GM21529 (cell line): Measurements from ENCODE around the gene GPR143.

Source experiments
- ATAC-seq: cut with Tn5 transposase; IDR thresholded peaks from one replicate; pipeline ENCODE4 v1.9.1; 2021; ENCODE audit not compliant: unreplicated experiment

GPR143 gene

DNA sequence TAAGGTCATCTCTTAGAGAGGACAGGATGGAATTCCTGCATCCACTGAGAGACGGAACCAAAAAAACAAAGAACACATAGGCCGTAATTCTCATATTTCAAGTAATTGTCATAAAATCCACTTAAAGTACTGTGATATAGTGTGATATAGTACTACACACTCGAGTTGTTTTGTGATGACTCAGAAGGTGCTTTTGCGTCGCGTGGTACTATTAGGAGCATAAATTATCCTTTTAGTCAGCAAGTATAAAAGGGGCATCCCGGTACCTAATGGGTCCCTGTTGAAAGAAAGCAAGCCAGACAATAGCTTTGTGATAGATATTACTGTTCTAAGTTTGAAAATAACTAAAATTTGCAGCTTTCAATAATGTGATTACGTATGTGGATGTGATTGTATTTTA is 55.3 kb downstream of the GPR143 start:
- ATAC-seq: no peak

DNA sequence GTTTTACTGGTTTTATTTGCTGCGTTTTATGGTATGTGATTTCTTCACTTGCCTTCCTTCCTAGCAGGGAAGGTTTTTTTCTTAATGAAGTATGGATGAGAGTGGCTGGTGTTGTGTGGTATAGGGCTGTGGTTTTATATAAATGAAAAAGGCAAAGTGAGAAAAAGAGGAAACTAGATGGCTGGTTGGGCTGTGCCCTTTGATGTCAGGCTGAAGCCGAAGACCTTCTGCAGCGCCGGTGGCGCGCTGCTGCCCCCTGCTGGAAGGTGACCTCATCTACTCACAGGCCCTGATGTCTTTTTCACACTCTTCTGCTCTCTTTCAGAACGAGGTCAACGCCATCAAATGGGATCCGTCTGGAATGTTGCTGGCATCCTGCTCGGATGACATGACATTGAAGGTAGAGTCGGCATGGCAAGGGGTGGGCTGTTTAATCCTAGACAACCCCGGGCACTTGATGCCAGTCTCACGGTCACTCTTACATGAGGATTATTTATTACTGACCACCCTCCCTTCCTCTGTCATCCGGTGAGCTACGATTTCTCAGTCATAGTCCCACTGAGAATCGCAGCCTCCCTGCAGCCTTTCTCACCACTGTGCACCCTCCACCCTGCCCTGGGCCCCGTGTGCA is 56.6 kb downstream of the GPR143 start:
- ATAC-seq: peak; percentile 89

DNA sequence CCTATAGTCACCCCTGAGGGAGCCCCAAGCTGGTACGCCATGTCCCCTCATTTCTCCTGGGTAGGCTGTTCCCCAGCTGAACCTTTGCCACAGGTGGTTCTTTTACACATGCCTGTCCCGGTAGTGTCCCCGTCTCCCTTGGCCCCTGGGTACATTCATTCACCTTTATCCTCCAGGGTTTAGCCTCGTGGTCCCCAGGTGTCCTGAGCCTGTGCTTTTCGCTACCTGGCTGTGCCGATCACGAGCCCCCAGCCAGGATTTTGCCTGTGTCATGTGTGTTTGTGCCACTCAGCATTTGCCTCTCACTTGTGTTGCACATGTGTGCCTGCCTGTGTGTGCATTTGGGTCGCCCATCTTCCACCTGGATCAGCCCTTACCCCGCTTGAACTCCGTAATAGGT is 57.6 kb downstream of the GPR143 start:
- no peak for ATAC-seq

DNA sequence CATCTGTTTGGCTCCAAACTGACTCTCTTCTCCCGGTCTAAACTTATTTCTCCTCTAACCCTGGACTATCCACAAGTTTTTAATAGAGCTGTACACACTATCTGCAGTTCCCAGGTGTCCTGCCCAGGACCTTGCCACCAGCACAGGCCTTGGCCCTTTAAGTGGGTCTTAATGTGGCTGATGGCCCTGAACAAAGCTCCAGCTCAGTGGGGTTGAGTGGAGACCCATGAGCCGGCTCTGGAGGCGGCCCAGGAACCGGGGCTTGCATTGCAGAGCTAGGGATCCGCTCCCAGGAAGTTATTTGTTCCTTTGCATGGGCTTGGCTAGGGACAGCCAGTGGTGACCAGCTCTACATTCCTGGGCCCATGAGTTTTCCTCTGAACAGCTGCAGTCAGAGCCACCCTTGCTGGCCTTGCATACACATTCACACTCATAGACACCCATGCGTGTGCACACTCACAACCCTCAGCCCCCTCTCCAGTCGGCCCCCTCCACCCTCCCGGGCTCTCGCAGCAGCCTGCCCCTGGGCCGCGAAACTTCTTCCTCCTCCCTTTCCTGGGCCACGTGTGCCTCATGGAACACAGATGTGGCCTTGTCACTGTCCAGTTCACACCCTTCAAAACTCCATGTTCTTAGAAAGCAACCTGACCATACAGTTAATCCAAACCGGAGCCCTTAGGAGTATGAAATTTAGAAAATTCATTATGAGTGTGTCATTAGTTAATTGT is 58.2 kb downstream of the GPR143 start:
- ATAC-seq: no peak

DNA sequence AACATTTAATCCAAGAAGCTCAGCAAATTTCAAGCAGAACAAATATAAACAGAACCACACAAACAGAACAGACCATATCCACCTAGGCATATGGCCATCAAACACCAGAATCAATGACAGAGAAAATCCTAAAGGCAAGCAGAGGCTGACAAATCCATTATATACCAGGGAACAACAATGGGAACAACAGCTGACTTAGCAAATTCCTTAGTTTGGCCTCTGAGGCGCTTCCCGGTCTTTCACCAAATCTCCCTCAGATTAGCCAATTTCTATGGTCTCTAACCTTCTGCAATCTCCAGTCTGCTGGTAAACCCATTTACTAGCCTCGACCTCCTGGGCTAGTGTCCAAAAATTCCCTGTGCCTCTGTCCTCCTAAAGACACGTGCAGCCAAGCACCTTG is 59.2 kb downstream of the GPR143 start:
- ATAC-seq: no peak

DNA sequence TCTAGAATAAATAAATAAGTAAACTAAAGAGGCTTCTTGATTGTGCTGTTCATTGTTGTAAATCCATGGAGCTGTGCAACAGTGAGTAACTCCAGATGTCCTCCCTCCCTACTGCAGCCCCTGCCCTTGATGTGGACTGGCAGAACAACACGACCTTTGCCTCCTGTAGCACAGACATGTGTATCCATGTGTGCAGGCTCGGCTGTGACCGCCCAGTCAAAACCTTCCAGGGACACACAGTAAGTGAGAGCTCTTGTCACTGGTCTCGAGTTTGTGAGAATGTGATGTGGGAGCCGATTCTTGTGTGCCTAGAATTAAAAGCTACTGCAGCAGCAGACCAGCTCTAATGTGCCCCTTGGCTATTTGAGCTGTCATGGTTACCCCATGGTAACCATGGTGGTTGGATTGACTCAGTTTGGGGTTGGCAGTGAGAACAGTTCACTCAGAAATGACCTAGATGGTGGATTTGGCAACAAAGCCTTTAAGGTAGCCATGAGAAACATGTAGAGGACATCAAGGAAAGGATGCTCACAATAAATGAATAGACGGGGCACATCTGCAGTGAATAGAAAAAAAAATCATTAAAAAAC is 60.7 kb downstream of the GPR143 start:
- no peak for ATAC-seq

DNA sequence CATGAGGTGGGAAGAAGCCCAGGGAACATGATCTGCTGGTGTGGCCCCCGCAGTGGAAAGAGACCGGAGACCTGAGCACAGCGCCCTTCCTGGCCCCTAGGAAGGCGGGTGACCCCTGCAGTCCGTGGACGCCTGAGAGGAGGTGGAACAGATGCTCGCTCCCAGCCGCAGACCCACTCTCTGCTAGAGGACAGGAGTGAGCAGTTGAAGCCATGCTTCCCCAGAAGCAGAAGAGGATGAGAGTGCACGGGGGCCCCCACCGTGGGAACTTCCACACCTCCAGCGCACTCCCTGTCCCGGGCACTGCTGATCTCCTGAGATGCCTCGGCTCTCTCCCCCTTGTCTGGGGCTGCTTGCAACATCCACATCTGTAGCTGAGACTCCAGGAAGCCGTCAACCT is 62.2 kb downstream of the GPR143 start:
- no peak for ATAC-seq

DNA sequence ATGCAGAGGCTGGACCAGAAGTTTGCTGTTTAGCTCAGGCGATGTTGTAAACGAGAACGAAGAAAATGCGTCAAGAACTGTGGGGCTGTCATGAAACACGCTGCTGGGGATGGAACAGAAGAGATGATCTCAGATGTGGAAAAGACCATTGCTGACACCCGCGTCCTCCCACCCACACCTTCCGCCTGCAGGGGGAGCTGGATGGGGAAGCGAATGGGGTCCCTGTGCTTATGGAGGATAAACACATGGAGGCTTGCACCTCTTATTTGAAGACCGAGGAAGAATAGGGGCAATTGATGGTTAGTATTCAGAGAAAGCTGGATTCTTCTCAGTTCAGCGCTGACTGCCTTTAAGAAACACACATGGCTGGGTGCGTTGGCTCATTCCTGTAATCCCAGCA is 63.9 kb downstream of the GPR143 start:
- ATAC-seq: no peak

DNA sequence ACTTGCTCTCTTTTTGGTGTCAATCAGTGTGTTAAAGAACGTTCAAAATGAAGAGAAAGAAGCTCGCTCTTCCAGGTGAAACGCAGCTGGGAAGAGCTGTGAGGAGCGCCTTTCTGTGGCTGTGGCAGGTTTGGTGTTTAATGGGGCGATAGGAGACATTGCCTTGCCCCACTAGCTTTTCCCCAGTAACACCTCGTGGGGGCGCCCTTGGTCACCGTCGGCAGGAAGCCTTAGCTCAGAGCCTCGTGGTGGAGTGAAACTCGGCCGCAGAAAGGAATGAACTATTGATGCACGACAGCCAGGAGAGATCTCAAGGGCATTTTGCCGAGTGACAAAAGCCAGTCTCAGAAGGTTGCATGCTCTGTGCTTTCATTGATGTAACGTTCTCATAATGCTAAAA is 65.1 kb downstream of the GPR143 start:
- ATAC-seq: no peak

DNA sequence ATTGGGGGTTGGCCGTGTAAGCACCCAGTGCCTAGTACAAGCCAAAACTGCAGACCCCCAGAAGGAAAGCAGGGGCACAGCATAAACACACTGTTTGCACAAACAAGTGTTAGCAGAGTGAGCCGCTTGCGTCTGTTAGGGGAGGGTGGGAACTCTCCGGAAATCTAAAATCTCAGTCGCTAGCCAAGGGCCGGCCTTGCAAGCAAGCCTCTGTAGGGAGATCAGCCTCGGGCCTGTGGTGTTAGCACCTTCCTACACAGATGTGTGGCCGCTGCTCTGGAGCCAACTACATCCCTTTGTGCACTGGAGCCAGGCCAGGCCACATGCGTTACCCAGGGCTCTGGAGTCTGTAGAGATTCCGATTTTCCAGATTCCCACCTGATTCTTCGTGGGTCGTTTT is 67.1 kb downstream of the GPR143 start:
- ATAC-seq: no peak

DNA sequence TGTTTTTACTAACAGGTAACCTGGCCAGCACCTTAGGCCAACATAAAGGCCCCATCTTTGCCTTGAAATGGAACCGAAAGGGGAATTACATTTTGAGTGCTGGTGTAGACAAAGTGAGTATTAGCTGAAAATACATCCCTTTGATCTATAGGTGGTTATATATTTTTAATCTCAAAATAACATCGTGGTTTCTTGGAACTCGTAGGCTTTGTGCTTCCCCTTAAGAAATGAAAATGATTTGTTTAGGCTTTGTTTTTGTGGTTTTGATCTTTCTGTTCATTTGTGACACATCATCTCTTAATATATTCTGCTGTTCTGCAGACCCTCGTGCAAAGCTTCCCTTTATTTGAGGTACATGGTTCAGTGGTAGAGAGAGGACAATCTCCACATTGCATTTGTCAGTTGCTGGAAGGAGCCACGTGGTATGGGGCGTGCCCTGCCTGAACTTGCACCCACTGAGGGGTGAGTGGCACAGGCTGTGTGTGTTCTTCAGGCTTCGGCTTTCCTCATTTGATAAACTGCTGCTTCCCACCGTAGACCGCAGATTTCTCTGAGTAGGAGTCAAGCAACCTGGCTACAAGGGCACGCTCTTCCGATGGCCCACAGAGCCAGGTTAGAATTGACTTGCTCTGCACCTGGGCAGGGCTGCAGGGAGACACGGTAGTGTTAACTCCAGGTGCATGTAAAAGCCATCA is 72.2 kb downstream of the GPR143 start:
- no peak for ATAC-seq

DNA sequence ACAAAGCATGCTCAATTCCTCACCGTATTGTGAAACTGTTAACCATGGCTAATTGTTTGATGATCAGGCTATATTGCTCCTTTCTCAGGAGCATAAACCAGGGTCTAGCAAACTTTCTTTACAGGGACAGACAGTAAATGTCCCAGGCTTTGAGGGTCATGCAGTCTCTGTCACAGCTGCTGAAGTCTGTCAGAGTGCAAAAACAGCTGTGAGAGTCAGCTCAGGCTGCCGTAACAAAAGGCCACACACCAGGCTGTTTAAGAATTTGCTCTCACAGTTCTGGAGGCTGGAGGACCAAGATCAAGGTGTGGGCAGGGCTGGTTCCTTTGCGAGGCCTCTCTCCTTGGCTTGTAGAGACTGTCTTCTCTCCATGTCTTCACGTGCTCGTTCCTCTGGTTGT is 75.6 kb downstream of the GPR143 start:
- ATAC-seq: no peak

DNA sequence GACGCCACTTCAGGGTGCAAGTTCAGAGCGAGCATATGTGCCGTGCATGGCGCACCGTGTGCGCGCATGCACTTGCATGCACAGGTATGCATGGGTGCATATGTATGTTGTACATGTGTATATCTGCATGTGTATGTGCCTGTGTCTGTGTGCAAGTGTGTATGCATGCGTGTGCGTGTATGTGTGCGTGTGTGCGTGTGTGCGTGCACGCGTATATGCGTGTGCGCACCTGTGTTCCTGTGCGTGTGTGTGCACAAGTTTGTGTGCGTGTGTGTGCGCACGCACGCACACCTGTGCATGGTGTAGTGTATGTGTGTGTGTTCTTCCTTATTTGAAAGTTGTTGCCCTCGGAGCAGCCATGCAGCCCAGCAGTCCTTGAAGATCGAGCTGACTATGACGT is 76.8 kb downstream of the GPR143 start:
- no peak for ATAC-seq

DNA sequence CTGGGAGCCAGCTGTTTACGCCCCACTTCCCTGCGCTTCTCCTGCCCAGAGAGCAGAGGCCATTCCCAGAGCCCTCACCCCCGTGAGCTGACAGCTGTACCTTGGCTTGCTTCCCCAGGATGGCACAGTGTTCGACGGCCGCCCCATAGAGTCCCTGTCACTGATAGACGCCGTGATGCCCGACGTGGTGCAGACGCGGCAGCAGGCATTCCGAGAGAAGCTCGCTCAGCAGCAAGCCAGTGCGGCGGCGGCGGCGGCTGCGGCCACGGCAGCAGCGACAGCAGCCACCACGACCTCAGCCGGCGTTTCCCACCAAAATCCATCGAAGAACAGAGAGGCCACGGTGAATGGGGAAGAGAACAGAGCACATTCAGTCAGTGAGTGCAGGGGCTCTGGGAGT is 77.7 kb downstream of the GPR143 start:
- ATAC-seq: no peak

DNA sequence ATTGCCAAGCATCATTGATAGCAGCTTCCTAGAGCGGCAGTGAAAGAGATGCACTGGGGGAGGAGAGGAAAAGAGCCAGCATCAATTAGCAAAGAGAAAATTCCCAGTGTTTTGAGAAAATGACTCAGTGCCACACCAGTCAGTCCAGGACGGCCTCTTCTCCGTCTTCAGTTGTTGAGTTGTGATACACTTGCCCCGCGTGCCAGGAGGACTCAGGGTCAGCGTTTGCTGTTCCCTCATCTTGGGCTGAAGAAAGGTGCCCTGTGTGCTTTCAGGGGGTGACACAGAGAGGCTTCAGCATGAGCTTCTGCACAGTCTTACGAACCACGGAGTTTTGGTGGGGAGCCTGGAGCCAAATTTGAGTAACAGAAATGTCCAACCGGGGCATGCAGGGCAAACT is 82.3 kb downstream of the GPR143 start:
- no peak for ATAC-seq

DNA sequence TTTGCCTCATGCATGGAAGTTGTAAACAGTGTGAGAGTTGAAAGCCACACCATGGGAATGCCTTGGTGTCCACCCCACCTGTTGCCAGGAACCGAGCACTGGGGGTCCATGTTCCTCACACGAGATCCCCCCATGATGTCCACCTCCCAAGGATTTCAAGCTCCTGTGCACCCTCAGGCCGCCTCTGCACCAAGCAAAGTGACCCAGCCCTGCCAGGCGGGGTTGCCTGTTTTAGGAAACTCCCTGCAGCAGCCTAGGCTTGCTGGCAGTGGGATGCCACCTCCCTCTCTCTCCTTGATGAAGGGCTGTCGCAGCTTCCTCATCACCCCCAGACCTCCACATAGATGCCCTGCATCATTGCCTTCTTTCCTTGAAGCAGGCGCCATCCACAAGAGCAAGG is 82.8 kb downstream of the GPR143 start:
- no peak for ATAC-seq

DNA sequence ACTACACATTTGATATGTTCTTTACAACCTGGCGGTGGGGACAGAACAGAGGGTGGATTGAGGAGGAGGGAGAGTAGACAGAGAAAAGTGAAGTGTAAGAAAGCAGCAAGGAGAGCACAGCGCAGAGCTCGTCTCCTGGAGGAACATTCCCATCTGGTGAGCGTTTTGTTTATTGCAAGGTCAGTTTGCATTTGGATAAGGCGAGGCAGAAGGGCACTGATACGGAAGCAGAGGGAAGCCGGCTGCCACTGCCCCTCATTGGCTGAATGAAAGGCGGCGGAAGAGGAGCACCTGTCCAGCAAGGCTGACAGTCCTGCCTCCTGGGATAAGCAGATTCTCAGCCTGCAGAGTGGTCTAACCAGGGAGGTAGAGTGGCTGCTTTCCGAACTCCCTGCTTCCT is 83.2 kb downstream of the GPR143 start:
- ATAC-seq: no peak

DNA sequence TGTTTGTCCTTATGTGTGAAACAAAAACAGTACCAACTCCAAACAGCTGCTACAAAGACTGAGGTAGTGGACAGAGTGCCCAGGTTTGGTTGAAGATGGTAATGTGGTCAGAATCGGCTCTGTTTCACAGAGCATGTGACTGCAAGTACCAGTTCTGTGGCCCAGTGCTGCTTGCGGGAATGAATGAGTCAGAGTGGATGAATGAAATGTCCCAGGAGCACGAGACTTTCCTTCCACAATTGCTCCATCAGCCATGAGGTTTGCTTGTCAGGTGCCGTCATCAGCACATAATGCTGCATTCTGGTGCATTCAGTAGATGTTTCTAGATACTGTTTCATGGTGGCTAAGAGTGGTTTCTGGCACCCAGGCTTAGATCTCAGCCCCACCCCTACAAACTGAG is 84.2 kb downstream of the GPR143 start:
- no peak for ATAC-seq

DNA sequence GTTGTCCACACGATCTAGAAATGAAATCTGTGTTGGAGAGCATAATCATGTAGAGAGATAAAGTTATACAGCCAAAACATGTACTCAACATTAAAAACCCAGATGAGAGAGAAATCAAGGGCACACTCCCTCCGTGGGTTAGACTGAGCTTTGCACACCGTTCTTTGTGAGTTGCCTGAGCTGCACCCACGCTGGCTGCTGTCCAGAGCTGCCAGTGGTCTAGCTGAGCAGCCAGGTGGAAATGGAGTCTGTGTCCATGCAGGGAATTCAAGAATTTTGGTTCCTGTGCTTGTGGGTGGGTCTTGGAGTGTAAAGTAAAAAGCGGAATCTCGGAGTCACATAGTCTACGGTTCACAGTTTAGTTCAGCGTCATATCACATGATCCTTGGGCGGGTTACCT is 84.6 kb downstream of the GPR143 start:
- ATAC-seq: no peak

DNA sequence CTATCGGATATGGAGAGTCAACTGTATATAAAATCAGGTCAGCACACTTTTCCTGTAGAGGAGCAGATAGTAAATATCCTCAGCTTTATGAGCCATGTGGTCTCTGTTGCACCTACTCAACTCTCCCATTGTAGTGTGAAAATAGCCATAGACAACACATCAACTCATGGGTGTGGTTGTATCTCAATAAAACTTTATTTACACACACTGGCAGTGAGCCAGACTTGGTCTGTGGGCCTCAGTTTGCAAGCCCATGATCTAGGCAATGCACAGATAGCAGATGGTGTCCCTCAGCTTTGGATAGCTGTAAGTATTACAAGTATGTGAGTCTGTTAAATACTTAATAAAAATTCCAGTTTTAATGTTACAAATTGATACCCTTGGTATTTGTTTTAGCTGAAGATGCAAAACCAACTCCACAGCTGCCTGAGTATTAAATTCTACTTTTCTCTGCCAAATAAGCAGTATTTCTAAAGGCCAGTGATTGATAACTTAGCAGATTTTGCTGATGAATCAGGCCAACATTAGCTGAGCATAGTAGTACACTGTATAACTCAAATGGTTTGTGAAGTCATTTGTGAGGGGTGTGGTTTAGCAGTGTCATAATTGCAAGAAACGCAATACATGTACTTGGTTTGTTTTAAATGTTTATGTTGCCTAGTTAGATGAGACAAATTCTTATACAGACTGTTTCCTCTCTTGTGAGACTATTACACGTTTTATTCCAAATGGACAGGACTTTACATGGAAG is 87.3 kb downstream of the GPR143 start:
- ATAC-seq: no peak

DNA sequence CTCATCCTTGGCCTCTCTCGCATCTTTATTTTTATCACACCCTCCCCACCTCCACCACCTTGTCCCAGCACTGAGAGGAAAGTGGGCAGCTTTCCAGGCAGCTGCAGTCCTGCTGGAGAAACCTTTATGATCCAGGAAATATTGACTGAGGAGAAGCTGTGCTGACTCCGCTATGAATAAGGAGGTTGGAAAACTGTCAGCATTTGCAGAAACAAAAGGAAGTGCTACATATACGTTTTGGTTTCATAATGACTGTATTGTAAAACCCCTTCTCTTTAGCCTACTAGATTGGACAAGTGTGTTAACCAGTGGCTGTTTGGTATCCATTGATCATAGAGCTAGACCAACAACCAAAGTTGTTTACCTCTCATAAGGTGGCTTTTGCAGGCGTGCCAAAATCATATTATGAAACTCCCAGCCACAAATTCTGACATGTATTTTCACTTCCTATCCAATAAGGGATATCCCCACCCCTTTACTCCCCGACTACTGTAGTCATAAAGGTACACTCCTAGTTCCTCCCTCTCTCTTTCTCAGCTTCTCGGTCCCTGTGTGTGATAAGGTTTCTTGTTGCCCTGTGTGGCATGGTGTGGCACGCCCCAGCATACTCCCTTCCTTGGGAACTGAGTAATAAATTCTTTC is 88.4 kb downstream of the GPR143 start:
- ATAC-seq: peak; percentile 98
